Measurements from ENCODE around the gene SUPT4H1.

DNA sequence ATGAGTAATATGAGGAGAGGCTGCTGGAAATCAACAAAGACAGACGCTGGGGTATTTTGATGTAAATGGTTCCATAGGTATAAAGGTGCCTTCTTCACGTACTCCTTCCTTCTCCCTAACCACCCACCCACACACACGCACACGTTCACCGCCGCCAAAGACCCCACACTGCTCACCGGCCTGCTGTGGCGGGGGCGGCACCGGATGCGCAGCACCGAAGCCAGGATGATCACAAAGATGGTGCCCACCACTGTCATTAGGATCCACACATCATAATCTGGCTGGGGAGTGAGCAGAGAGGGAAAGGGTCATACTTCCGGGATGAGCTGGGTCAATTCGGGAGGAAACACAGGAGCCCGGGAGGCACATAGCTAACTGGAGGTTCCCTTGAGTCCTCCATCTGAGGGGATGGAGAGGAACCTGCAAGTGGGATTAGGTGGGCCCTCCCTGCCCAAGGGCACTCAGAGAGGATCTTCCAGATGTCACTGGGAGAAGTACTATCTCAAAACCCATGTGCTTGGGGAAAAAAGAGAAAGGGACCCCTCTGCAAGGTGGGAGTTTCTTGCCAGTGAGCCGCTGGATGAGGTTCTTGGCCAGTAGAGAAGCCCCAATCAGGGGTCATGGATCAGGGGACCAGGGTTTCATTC is 10.5 kb upstream of the SUPT4H1 start:
- TF ChIP-seq, protein P1, sequence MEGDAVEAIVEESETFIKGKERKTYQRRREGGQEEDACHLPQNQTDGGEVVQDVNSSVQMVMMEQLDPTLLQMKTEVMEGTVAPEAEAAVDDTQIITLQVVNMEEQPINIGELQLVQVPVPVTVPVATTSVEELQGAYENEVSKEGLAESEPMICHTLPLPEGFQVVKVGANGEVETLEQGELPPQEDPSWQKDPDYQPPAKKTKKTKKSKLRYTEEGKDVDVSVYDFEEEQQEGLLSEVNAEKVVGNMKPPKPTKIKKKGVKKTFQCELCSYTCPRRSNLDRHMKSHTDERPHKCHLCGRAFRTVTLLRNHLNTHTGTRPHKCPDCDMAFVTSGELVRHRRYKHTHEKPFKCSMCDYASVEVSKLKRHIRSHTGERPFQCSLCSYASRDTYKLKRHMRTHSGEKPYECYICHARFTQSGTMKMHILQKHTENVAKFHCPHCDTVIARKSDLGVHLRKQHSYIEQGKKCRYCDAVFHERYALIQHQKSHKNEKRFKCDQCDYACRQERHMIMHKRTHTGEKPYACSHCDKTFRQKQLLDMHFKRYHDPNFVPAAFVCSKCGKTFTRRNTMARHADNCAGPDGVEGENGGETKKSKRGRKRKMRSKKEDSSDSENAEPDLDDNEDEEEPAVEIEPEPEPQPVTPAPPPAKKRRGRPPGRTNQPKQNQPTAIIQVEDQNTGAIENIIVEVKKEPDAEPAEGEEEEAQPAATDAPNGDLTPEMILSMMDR (conservative IDR thresholded peaks at IDR 0.05): no peak
- TF ChIP-seq EZH2 (IDR thresholded peaks at IDR 0.05; ENCODE audit: low read depth): no peak
